Measurements from ENCODE around the gene CD63. TPM values are rescaled to one million over a fixed set of nuclear protein-coding genes. Genes with fewer than 3 reads are reported as not detected.

CD63 gene
- total and polyA plus RNA-seq, 2 of the 4 experiments (the other 2 are of a cell fraction), result 995 to 1,398 TPM

DNA sequence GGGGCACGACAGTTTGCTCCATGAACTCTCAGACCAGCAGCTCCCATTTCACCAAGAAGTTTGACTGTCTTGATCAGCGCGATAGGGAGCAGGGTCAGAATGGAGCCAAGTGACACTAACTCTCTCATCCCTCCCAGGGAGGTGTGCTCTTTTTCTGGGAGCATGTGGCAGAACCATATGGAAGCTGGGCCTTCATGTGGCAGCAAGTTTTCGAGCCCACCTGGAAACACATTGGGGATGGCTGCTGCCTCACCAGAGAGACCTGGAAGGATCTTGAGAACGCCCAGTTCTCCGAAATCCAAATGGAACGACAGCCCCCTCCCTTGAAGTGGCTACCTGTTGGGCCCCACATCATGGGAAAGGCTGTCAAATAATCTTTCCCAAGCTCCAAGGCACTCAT, 45.1 kb downstream of the CD63 start:
- H3K56ac ChIP-seq (ENCODE audit: extremely low read depth, insufficient read depth, low read length), result no peak overlapping the region
- no peak for DNase-seq
- H3K4me2 ChIP-seq (ENCODE audit: low read depth, low read length), result no peak overlapping the region
- TF ChIP-seq SMC3 (IDR thresholded peaks at IDR 0.05; ENCODE audit: low read depth, low read length) (no peak), MXI1 (IDR thresholded peaks at IDR 0.05; ENCODE audit: borderline replicate concordance, low read depth, low read length) (no peak), CEBPB (IDR thresholded peaks at IDR 0.05; ENCODE audit: low read depth, low read length) (no peak), MAFK (IDR thresholded peaks at IDR 0.05; ENCODE audit: low read depth, low read length) (no peak), CHD1 (IDR thresholded peaks at IDR 0.05; ENCODE audit: low read depth, low read length) (no peak), RFX5 (IDR thresholded peaks at IDR 0.05; ENCODE audit: low read depth, low read length) (no peak), POLR2A (IDR thresholded peaks at IDR 0.05; ENCODE audit: low read depth, low read length) (no peak), MAZ (IDR thresholded peaks at IDR 0.05; ENCODE audit: borderline replicate concordance, low read depth, low read length) (no peak), NFE2L2 (IDR thresholded peaks at IDR 0.05; ENCODE audit: low read depth, low read length) (no peak), RAD21 (IDR thresholded peaks at IDR 0.05; ENCODE audit: low read length) (no peak), BHLHE40 (IDR thresholded peaks at IDR 0.05; ENCODE audit: low read depth, low read length) (no peak), RCOR1 (IDR thresholded peaks at IDR 0.05; ENCODE audit: insufficient replicate concordance, low read length) (no peak), FOS (IDR thresholded peaks at IDR 0.05; ENCODE audit: low read depth, low read length) (no peak)
- TF ChIP-seq, protein P1, sequence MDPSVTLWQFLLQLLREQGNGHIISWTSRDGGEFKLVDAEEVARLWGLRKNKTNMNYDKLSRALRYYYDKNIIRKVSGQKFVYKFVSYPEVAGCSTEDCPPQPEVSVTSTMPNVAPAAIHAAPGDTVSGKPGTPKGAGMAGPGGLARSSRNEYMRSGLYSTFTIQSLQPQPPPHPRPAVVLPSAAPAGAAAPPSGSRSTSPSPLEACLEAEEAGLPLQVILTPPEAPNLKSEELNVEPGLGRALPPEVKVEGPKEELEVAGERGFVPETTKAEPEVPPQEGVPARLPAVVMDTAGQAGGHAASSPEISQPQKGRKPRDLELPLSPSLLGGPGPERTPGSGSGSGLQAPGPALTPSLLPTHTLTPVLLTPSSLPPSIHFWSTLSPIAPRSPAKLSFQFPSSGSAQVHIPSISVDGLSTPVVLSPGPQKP (IDR thresholded peaks at IDR 0.05; ENCODE audit: borderline replicate concordance, low read depth, low read length), result no peak
- TF ChIP-seq, protein P2, sequence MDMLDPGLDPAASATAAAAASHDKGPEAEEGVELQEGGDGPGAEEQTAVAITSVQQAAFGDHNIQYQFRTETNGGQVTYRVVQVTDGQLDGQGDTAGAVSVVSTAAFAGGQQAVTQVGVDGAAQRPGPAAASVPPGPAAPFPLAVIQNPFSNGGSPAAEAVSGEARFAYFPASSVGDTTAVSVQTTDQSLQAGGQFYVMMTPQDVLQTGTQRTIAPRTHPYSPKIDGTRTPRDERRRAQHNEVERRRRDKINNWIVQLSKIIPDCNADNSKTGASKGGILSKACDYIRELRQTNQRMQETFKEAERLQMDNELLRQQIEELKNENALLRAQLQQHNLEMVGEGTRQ (IDR thresholded peaks at IDR 0.05; ENCODE audit: low read depth, low read length), result no peak
- TF ChIP-seq, protein P3, sequence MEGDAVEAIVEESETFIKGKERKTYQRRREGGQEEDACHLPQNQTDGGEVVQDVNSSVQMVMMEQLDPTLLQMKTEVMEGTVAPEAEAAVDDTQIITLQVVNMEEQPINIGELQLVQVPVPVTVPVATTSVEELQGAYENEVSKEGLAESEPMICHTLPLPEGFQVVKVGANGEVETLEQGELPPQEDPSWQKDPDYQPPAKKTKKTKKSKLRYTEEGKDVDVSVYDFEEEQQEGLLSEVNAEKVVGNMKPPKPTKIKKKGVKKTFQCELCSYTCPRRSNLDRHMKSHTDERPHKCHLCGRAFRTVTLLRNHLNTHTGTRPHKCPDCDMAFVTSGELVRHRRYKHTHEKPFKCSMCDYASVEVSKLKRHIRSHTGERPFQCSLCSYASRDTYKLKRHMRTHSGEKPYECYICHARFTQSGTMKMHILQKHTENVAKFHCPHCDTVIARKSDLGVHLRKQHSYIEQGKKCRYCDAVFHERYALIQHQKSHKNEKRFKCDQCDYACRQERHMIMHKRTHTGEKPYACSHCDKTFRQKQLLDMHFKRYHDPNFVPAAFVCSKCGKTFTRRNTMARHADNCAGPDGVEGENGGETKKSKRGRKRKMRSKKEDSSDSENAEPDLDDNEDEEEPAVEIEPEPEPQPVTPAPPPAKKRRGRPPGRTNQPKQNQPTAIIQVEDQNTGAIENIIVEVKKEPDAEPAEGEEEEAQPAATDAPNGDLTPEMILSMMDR (conservative IDR thresholded peaks at IDR 0.05; ENCODE audit: low read depth, low read length), result no peak
- no peak overlapping the region for H4K8ac ChIP-seq (ENCODE audit: low read depth in 2 of 2, low read length in 2 of 2)
- POLR2A ChIA-PET (ENCODE audit: unreplicated experiment), result no interaction called here
- H4K20me1 ChIP-seq (ENCODE audit: insufficient read depth, low read length), result no peaks in the 10 kb centered on the region
- H3K4me3 ChIP-seq (ENCODE audit: insufficient read depth, low read depth, low read length), result no peak overlapping the region
- no peak overlapping the region for H2BK15ac ChIP-seq (ENCODE audit: low read depth, low read length)
- H3K79me1 ChIP-seq (ENCODE audit: low read depth in 1 of 2, low read length in 2 of 2), result no peaks in the 10 kb centered on the region
- H3K4me1 ChIP-seq (ENCODE audit: control insufficient read depth, insufficient read depth, low read length), result peaks cover 2% of the 10 kb centered on the region
- H3K14ac ChIP-seq (replicated peaks; ENCODE audit: low read depth, low read length), result no peak overlapping the region
- no peak for ATAC-seq (ENCODE audit: low read depth)
- H3K18ac ChIP-seq (ENCODE audit: low read depth, low read length), result no peak overlapping the region
- no peak overlapping the region for H2BK5ac ChIP-seq (ENCODE audit: low read depth, low read length, poor library complexity, severe bottlenecking)
- H2AK5ac ChIP-seq (ENCODE audit: low read depth, low read length), result no peak overlapping the region
- dilution Hi-C loops (cut with HindIII; ENCODE audit: low sequenced_read_pairs, unreplicated experiment) (no loop called here), in situ Hi-C loops (cut with MboI; ENCODE audit: low sequenced_read_pairs) (no loop called here), intact Hi-C loops (cut with micrococcal nuclease) (no loop called here)
- CTCF ChIA-PET, result interaction anchor here (0.7 kb wide), 1 partner anchor 15 kb away, joined by 3 read pairs; no protein-coding TSS in a partner anchor
- H3K27me3 ChIP-seq (ENCODE audit: control insufficient read depth, insufficient read depth, low read length), result peaks cover 12% of the 10 kb centered on the region
- H3K36me3 ChIP-seq (ENCODE audit: control insufficient read depth, insufficient read depth, low read length), result no peaks in the 10 kb centered on the region
- H3K9me1 ChIP-seq (ENCODE audit: insufficient read depth, low read length), result no peaks in the 10 kb centered on the region
- no peak overlapping the region for H3K27ac ChIP-seq (ENCODE audit: insufficient read depth, low read length)
- no peak overlapping the region for H3K23ac ChIP-seq (ENCODE audit: low read depth, low read length)
- no TSS peak for BruUV-seq (replicated peaks)
- H3K9me3 ChIP-seq (ENCODE audit: control insufficient read depth, insufficient read depth, low read length), result no peaks in the 10 kb centered on the region
- no peak overlapping the region for H4K5ac ChIP-seq (ENCODE audit: low read depth, low read length)
- H2AK9ac ChIP-seq (replicated peaks; ENCODE audit: low read depth, low read length, poor library complexity), result no peak overlapping the region
- H2BK120ac ChIP-seq (ENCODE audit: low read depth, low read length), result no peak overlapping the region
- WGBS, 2 experiments (ENCODE audit: extremely low coverage in 2 of 2, insufficient read length in 1 of 2), result 79% methylated on average over 4 of the region's 7 CpGs; no CpG with 5 or more reads in 1 of the 2 experiments
- no peak overlapping the region for H4K91ac ChIP-seq (ENCODE audit: insufficient read depth, low read depth, low read length)
- no peak overlapping the region for H2AFZ ChIP-seq (replicated peaks; ENCODE audit: low read length, poor library complexity)
- no peak overlapping the region for H3K9ac ChIP-seq (ENCODE audit: low read depth, low read length)
- no peak overlapping the region for H3K4ac ChIP-seq (ENCODE audit: low read depth, low read length)
- H2BK20ac ChIP-seq (ENCODE audit: low read depth, low read length), result no peak overlapping the region
